Activated gamma-delta T cell (primary cell): Measurements from ENCODE around the gene NWD2.

ENCODE experiments used
- DNase-seq: peaks from one replicate; lab custom pipeline; 2025; lab: John Stamatoyannopoulos, UW

NWD2 gene

DNA sequence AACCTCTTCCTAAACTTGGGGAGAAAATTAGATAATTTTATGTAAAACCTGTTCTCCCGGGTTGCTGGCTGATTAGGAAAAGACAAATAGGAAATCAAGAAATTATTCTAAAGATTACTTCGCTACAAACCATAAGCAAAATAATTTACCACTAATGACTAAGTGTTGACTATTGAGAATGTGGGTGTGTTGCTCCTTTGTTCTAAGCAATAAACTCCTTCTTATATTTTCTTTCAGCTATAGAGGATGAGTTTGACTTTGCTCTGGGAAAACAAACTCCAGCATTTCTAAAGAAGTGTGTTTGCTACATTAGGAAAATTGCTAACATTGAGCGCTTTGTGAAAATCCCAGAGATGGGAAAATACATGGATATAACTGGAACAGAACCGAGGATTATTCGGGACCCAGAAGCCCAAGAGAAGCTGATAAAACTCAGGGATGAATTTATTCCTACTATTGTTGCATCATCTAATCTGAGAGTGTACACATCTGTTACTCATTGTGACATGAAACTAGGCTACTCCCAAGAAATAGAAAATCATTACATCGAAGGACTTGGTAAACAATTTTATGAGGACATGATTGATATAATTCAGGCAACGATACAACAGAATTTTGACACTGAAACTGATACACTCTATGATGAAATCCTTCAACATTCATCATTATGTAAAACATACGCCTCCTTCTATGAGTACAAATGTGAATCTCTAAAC, 194.2 kb downstream of the NWD2 start:
- no peak for DNase-seq

DNA sequence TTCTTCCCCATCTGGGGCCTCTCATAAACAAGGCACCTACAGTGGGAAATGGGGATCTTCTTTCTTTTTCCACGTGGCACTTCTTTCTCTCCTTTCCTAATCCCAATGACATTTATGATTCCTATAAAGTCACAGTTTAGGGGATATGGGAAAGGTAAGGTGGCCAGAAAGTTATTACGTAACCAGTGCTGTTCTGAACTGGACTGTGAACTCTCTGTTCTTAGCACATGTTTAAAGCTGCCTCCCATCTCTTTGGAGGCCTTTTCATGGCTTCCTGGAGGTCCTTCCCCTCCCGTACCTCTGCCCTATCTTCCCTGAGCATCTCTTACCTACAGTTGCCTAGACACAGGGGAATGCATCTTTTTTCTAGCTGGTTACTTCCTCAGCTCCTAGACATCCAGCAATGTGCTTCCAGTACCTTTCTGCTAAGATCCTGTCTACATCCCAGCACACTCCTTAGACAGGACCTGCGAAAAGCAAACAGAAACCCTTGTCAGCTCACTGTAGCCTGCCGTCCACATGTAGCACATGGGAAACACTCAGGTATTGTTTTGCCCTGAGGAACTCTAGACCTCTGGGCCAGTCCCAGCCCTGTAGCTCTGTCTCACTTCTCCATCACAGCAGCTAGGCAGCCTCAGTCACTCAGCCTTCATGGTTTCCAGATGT, 195.4 kb downstream of the NWD2 start:
- no peak for DNase-seq

DNA sequence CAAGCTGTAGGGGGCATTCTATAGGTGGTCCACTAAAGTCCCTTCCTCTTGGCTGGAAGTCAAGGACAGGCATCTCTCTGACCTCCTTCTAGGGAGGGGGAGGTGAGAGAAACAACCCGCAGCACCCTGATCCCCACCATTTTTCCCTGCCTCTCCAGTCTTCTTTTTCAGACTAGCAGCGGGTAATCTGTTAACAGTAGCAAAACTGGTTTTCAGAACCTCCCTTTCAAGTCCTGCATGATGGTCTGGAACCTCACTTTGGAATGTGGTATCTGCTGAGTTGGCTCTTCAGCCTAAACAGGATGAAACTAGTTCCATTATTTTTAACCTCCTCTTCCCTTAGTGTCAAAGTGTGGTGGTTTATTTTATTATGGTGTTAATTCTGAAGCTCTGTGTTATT, 196.0 kb downstream of the NWD2 start:
- no peak for DNase-seq

DNA sequence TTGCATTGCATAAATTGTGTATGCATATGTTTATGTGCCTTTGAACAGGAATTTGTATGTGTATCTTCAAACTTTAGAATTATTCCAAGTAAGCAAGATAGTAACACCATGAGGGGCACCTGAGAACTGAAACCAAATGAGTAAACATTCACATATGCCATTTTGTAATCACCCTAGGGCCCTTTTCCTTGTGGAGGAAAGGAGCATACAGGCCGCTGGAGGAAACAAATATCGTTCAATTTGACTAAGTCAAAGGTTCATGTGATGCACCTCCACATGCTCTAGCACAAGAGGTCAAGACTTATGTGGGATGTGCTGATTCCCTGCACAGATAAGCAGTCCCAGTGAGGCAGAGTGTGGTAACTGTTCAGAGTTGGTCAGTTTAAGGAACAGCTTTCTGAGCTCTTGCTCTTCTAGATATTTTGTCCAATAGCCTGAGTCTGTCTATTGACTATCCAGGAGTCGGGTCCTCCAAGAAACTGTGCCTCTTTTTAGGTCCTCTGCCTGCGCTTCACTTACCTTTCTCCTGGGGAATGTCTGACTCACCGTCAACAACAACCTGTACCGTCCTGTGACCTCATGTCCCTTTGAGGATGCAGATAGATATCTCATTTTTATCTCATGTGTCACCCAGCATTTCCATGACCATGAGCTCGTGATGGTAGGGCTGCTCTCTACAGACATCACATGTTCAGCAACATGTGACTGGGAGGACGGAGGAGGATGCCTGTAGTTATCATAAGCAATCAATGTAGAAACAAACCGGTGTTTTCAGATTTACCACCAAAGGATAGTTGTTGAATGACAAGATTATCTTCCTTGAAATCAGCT, 196.9 kb downstream of the NWD2 start:
- DNase-seq, result no peak

DNA sequence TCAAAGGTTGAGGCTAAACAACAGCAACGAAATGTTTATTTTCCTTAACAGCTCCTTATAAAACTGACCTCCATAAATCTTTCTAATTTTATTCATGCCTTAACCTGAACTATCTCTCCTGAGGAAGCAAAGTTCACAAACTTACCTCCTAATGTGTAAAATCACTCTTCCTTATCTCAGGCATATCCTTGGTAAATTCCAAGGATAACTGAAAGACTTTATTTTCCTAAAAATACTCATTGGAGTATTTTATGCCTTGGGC, 197.4 kb downstream of the NWD2 start:
- DNase-seq, result no peak

DNA sequence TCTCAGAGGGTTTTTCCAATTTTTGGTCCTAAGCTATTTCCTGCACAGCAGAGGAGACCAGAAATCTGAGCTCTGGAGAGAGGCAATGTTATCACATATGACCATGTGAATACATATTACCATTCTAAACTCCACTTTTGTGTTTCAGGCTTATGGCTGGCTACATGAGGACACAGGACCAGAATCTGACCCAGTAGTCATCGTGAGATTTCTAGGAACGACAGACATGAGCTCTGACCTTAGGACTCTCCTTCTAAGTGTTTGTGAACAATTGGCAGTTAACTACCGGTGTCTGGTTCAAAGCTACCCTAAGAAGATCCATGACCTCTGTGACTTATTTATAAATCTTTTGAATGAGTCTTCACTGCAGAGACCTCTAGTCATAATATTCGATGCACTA, 198.6 kb downstream of the NWD2 start:
- no peak for DNase-seq

DNA sequence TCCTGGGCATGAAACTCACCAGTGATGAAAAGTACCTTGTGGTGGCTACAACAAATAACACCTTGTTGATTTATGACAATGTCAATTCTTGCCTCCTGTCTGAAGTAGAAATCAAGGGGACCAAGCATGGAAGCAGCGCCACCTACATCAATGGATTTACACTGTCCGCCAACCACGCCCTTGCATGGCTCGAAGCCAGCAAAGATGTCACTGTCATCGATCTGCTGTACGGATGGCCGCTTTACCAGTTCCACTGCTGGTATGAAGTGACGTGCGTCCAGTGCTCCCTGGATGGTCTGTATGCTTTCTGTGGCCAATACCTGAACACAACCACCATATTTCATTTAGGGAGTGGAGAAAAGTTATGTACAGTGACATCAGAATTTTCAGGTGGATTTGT, 200.5 kb downstream of the NWD2 start:
- no peak for DNase-seq

DNA sequence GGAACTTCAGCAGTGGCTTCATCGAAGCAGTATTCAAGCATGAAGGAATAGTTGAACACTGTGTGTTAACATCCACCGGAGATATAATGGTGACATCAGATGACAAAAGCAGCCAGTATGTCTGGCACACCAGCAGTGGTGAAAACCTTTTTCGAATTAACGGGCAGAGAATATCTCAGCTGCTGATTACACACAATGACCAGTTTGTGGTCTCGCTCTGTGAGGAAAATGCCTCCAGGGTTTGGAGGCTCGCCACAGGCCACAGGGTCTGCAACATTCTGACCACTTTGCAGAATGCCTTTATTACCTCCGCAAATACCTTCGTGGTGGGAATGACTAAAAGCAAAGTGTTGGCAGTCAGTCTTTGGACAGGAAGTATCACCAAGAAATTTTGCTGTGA, 201.5 kb downstream of the NWD2 start:
- DNase-seq, result no peak

DNA sequence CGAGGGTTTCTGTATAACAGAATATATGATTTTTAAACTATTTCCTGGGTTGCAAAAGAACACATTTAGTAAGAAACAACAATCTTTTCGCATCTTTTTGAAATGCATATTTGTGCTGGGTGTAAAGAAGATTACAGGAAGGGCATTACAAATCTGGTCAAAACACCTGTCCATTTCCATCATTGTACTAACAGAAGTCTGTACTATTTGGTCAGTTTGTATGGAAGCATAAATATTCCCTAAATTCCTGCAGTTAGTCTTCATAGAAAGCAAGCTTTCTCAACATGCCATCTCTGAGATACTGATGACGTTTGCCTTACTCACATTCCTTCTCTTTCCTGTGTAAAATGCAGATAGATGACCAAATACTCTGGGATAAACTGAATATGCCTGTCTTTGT, 203.3 kb downstream of the NWD2 start:
- no peak for DNase-seq

DNA sequence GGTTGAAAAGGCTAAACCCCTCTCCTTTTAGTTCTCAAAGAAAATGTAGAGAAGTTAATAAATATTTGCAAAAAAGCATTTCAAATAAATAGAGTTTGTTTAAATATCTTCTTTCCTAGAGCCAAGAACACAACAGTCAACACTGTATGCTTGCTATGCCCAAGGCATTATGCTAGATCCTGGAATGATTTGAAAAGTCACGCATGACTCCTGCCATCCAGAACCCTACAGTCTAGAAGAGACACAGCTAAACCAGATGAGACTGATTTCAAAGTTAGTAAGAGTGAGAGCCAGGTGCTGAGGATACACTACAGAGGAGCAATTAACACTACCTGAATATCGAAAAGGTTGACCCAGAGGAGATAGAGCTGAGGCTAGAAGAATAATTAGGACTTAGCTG, 205.8 kb downstream of the NWD2 start:
- no peak for DNase-seq

DNA sequence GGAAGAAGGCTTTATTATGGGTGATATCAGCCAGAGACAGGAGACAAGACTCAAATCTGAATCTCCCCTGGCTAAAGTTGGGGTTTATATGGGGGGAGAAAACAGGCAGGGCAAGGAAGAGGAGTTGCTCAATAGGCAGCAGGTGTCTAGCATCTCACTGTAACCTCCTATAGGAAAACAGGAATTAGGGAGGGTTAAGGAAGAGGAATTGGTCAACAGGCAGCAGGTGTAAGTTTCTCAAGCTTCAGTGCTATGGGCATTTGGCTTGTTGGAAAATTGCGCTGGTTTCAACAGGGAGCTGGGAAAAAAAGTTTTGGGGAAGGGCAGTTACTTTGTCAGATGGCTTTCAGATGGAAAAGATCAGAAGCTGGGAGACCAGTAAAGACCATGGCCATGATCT, 206.4 kb downstream of the NWD2 start:
- no peak for DNase-seq

DNA sequence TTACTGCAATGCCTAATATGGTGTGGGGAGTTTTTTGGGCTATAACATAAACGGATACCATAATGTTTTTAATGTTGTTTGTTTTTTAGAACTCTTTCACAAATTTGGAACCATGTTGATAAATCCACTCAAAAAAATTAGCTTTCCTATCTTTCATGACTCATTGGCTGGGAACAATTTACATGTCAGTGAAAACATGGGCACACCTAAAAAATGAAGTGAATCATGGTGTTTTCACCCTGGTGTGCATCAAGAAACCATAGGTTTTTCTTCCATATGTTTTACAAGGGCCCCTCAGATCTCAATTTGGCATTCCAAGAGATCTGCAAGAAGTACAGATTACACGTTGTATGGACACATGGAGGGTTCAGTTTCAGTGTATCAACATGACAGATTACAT, 207.1 kb downstream of the NWD2 start:
- DNase-seq, result no peak

DNA sequence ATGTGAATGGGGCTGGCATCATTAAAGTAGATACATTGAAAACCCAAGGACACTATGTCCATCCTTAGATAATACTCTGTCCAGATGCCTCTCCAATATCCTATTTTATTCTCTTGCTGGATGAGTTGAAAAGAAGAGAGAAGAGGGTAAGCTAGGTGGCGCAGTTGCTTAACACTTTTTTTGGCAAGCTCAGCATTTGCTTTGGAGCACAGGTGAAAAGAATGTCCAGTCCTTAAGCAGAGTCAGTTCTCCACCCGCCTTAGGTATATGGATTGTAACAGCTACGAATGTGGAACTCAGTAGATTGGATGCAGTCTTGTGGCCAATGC, 208.4 kb downstream of the NWD2 start:
- DNase-seq, result no peak

DNA sequence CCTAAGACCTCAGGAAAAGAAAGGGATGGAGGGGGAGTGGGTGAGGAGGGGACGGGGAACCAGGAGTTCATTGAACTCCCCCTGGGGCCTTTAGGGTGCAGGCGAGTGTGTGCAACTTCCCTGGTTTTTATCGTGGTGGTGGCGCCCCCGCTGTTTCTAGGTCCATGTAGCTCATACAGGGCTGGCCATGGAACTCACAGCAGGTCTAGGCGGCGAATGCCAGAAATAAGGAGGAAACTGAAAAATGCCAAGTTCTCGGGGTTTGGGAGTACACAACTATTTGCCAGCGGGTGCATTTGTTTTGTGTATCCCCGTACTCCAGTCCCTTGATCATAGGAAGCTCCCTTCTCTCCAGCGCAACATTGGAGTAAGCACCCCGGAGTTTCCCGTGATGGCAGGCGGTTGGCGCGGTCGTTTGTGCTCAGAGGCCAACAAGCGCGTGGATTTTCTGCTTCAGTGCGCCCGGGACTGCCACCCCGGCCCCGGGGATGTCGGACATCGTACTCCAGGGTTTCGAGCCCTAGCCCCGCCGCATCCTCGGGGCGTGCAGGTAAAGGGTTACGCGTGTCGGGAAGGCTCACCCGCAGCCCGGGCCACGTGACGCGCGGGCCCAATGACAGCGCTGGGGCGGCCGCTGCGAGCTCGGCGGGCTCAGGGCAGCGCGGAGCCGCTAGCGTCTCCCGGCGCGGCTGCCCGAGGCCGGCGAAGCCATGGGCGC, 208.9 kb downstream of the NWD2 start:
- peak; percentile 13 for DNase-seq

DNA sequence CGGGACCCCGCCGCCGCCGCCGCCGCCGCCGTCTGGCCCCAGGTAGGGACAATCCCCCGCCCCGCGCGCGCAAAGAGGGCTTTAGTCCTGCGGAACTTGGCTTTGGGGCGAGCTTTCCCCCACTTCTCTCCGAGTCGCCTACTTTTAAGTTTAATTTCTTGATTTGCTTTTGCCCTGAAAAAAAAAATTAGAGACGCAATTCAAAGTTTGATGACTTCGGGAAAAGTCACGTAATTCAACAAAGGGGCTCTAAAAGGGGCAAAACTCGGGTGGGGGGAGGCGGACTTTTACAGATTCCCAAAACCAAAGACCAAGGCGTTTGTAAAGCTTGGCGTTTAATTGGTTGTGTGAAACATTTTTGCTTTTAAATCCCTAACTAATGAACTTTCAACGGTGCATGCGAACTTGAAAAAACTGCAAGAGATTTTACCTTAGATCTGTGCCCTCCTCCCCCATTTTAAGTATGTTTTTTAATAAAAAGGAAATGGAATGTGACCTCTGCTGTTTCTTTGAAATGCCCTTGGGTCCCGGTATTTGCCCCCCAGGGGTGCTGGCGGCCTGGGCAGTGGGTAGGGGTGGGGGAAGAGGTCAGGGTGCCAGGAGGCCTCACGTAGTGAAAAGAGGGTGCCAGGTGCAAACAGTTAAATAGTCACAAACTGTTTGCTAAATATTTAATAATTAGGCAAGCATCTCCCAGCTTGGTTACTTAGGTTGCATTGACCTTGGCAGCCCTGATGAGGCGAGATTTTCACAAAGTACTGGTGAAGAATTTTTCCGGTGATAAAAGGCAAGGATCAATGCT, 209.7 kb downstream of the NWD2 start:
- DNase-seq, result no peak

DNA sequence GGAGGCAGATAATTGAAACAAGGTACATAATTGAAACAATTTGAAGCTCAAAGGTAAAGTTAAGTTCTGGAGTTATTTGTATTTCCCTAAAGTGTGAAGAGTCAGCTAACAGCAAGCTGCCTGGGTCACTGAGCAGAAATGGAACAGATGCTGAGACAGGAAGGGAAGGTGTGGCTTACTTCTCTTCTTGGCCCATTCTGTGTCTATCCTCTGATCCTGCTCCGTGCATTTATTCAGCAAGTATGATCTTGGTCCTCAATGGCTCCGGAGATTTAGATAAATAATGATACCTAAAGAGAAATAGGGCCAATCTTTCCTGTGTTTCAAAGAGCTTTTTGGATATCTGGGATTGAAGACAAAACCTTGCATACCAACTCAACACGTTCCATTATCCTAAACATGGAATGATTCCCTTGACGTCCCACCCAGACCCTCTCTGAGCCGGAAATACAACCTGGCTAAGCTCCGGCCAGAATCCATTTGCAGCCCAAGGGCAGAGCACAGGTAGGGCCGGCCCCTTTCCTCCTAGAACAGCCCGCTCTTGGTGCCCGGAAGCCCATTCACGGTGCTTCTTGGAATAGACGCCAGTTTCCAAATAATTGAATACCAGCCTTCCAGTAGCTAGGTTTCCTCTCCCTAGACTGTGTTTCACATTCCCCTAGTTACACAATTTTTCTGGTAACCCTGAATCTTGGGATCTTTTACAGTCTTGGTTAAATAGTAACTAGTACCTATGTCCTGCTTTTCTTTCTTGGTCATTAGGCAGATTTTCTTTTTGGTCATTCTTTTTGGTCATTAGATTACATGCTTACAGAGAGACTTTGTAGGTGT, 211.0 kb downstream of the NWD2 start:
- DNase-seq, result no peak

DNA sequence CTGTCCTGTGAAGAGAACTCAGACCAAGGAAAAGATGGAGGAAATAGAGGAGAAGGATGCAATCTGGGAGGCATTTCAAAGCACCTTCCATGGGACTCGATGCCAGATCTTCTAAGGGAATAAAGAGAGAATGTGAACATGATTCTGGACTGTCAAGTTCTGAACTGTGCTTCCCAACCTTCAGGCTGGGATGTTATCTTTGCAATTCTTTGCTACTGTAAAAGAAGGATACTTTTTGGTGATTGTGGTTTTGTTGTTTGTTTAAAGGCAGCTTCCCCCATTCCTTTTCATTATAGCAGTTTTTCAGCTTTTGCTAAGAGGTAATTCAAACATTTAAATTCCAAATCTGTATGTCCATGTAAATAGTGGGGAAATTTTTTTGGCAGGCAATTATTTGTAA, 217.3 kb downstream of the NWD2 start:
- DNase-seq, result no peak

DNA sequence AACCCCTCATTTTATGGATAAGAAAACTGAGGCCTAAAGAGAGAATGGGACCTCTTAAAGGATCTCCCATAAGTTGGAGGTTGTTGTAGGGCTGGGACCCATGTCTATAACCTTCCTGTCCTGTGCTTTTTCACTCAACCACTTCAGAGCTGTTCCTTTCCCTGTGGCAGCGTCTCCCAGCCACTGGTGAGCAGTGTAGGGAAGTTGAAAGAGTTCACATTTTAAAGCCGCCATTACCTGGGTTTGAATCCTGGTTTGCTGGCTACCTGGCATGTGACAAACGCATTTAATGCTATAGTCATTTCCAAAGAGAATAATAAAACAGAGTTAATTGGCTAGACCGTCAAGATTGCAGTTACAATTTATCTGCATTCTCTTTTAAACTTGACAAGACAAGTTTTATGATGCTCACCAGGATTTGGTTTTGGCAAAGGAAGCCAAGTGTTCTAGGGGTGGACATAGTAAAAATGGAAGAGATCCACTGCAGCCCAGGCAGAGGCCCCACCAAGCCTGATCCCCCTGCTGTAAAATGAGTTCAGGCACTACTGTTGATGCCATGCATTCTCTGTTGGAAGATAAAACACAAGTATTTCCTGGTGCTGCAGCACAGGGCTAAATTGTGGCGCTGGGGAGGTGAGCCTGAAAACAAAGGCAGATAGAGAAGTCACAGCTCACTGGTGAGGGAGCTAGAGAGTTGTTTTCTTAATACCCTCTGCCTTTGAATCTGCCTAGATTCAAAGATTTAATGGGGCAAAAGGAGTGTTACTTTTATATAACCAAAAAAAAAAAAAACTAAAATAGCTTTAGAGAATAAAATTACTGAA, 218.7 kb downstream of the NWD2 start:
- DNase-seq, result no peak

DNA sequence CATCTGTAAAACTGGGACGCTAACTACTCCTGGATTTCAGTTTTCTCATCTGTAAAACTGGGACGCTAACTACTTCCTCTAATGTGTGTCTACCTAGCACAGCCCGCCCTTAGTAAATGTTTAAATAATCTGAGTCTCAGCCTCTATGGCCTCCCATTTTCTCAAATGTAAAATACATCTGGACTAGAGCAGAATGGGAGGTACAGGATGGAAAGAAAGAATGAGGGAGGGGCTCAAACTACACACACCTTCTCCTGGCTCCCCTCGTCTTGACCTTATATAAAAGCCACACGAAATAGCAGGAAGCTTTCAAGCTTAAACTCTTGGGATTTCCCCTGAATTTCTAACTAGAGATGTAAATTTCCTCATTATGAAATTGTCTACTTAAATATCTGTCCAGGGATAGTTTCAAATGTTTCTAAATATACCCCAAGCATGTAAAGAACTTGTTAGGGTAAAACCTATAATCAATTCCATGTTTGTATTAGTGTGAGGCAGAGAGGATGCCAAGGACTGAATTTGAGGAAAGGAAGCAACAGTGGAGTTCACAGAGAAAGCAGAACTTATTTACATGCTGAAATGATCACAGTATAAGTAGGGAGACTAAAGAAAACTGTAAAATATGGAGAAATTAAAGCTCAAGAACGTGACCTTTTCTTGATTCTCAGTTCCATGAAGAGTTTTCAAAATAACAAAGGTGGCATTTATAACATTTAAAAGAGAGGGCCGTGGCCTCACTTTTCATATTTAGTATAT, 220.0 kb downstream of the NWD2 start:
- no peak for DNase-seq
